H1 (cell line): Measurements from ENCODE around the gene SLC12A5. TPM values are rescaled to one million over a fixed set of nuclear protein-coding genes. Genes with fewer than 3 reads are reported as not detected.

Experiments used
- JUND ChIP-seq: IDR thresholded peaks from 2 replicates; pipeline ENCODE4 v1.6.1; 2011; ENCODE audit warnings: mild to moderate bottlenecking, improper control_type of control experiment, low read length
- POLR2A ChIP-seq, 2 experiments: IDR thresholded peaks; 1 replicate in 1 of 2; 2 replicates in 1 of 2; pipeline ENCODE4 v1.6.1; 2011; ENCODE audit warnings: low read depth in 2 of 2, low read length in 2 of 2, mild to moderate bottlenecking in 2 of 2; ENCODE audit errors: control extremely low read depth in 1 of 2
- polyA plus RNA-seq, 7 experiments: library from polyadenylated mRNA; depleted of rRNA in 3 of 7; stranded (reverse) in 5 of 7; unstranded in 2 of 7; fragments of >200 nt in 5 of 7; fragments of 200-250 nt in 2 of 7; gene quantifications; 1 replicate in 5 of 7; 2 replicates in 1 of 7; 4 replicates in 1 of 7; pipeline versions ENCODE4 v1.2.1 to v1.2.3, GENCODE V29; 2011 to 2013; ENCODE audit warnings: missing spikeins in 2 of 7, mixed read lengths in 2 of 7
- total RNA-seq: library from RNA; stranded (reverse); fragmentation: NEBNext Ultra II Directional; extraction: Animal tissue kit (Norgen Biotek cat#: 25700); gene quantifications from 2 replicates; pipeline ENCODE4 v1.2.1, GENCODE V29; 2021

The SLC12A5 gene
- total and polyA plus RNA-seq, 2 of the 8 experiments (the other 6 are each of a cell fraction or from before 2014, with no cell fraction given): 1.9 to 7.3 TPM

GRCh38 chr20:46023999-46024398 is 5.0 kb upstream of the SLC12A5 start (continued):
- TF ChIP-seq JUND: no peak
- TF ChIP-seq POLR2A (IDR thresholded peaks at IDR 0.05; ENCODE audit: control extremely low read depth in 1 of 2, low read depth in 2 of 2, low read length in 2 of 2): no peak
